NCI-H1105 treated with DMSO at 0.1 percent for 48 hours (cell line): ENCODE measurements around the gene RTP5.

Experiments used
- DNase-seq: peaks from one replicate; lab custom pipeline; 2025; lab: John Stamatoyannopoulos, UW

The RTP5 gene

GRCh38 chr2:241843321-241844065 is 26.0 kb upstream of the RTP5 start:
- DNase-seq, result no peak

GRCh38 chr2:241844066-241844728 is 25.3 kb upstream of the RTP5 start:
- DNase-seq, result no peak

GRCh38 chr2:241844831-241845578 is 24.5 kb upstream of the RTP5 start:
- DNase-seq, result no peak

GRCh38 chr2:241846406-241846805 is 23.1 kb upstream of the RTP5 start:
- no peak for DNase-seq

GRCh38 chr2:241848761-241849615 is 20.5 kb upstream of the RTP5 start:
- no peak for DNase-seq

GRCh38 chr2:241849616-241850543 is 19.6 kb upstream of the RTP5 start:
- DNase-seq, result no peak

GRCh38 chr2:241850544-241851324 is 18.8 kb upstream of the RTP5 start:
- no peak for DNase-seq

GRCh38 chr2:241851325-241852115 is 18.0 kb upstream of the RTP5 start:
- DNase-seq, result no peak

GRCh38 chr2:241852116-241852980 is 17.2 kb upstream of the RTP5 start:
- no peak for DNase-seq

GRCh38 chr2:241852981-241853631 is 16.4 kb upstream of the RTP5 start:
- no peak for DNase-seq

GRCh38 chr2:241853651-241854341 is 15.7 kb upstream of the RTP5 start:
- no peak for DNase-seq

- DNase-seq, result no peak
These were observed 14.9 kb upstream of the RTP5 start for GRCh38 chr2:241854342-241855244.

- no peak for DNase-seq
These were observed 14.2 kb upstream of the RTP5 start for GRCh38 chr2:241855245-241855887.

GRCh38 chr2:241855888-241856422 is 13.6 kb upstream of the RTP5 start:
- DNase-seq, result no peak

- no peak for DNase-seq
These were observed 12.4 kb upstream of the RTP5 start for GRCh38 chr2:241857041-241857541.
